ENCODE results near the gene FHIT. TPM values are rescaled to one million over a fixed set of nuclear protein-coding genes. Genes with fewer than 3 reads are reported as not detected.

Gene FHIT
- total RNA-seq, 4 donors from 2014 or later: 1.6 to 12.9 (median 7.8) TPM

- H3K27ac ChIP-seq: no peak overlapping the region
- no peaks in the 10 kb centered on the region for H3K27me3 ChIP-seq
- H3K4me3 ChIP-seq: no peak overlapping the region
- TF ChIP-seq POLR2A (IDR thresholded peaks at IDR 0.05) (no peak), EP300 (IDR thresholded peaks at IDR 0.05) (no peak), CTCF (IDR thresholded peaks at IDR 0.05) (no peak)
- H3K4me1 ChIP-seq: no peaks in the 10 kb centered on the region
- H3K36me3 ChIP-seq: no peaks in the 10 kb centered on the region
- no peak for DNase-seq (ENCODE audit: low spot score in 2 of 2)
- H3K9me3 ChIP-seq: no peaks in the 10 kb centered on the region
Measured at GRCh38 chr3:60274646-60275045, 976.6 kb downstream of the FHIT start.

- Histone ChIP-seq H3K4me3 (no peak overlapping the region), H3K4me1 (no peaks in the 10 kb centered on the region), H3K36me3 (no peaks in the 10 kb centered on the region), H3K9me3 (no peaks in the 10 kb centered on the region), H3K27me3 (no peaks in the 10 kb centered on the region), H3K27ac (no peak overlapping the region)
- WGBS, 2 donors: 89 to 93% methylated on average over 2 of the region's 2 CpGs
- DNase-seq (ENCODE audit: low spot score in 2 of 2): no peak
- TF ChIP-seq CTCF (IDR thresholded peaks at IDR 0.05) (no peak), EP300 (IDR thresholded peaks at IDR 0.05) (no peak), POLR2A (IDR thresholded peaks at IDR 0.05) (no peak)
Measured at GRCh38 chr3:60274098-60274497, 977.2 kb downstream of the FHIT start.

GRCh38 chr3:60269829-60270266 is 981.4 kb downstream of the FHIT start:
- no peaks in the 10 kb centered on the region for H3K27me3 ChIP-seq
- no peak overlapping the region for H3K27ac ChIP-seq
- TF ChIP-seq EP300 (IDR thresholded peaks at IDR 0.05): no peak
- TF ChIP-seq CTCF (IDR thresholded peaks at IDR 0.05): no peak
- no peaks in the 10 kb centered on the region for H3K36me3 ChIP-seq
- H3K4me3 ChIP-seq: no peak overlapping the region
- H3K9me3 ChIP-seq: no peaks in the 10 kb centered on the region
- no peaks in the 10 kb centered on the region for H3K4me1 ChIP-seq
- no peak for DNase-seq (ENCODE audit: low spot score in 2 of 2)
- whole genome bisulfite sequencing, 2 donors: 96 to 98% methylated on average over 7 of the region's 7 CpGs

- Histone ChIP-seq H3K36me3 (no peaks in the 10 kb centered on the region), H3K4me3 (no peak overlapping the region), H3K4me1 (no peaks in the 10 kb centered on the region), H3K27ac (no peak overlapping the region), H3K27me3 (no peaks in the 10 kb centered on the region), H3K9me3 (no peaks in the 10 kb centered on the region)
- no peak for DNase-seq (ENCODE audit: low spot score in 2 of 2)
- WGBS, 2 donors: 84 to 93% methylated on average over 1 of the region's 1 CpG
- TF ChIP-seq CTCF (IDR thresholded peaks at IDR 0.05) (no peak), EP300 (IDR thresholded peaks at IDR 0.05) (no peak), POLR2A (IDR thresholded peaks at IDR 0.05) (no peak)
Measured at GRCh38 chr3:60269377-60269776, 981.9 kb downstream of the FHIT start.

GRCh38 chr3:60268123-60268522 is 983.1 kb downstream of the FHIT start:
- no peak for DNase-seq (ENCODE audit: low spot score in 2 of 2)
- H3K27ac ChIP-seq: no peak overlapping the region
- no peaks in the 10 kb centered on the region for H3K36me3 ChIP-seq
- TF ChIP-seq EP300 (IDR thresholded peaks at IDR 0.05) (no peak), CTCF (IDR thresholded peaks at IDR 0.05) (no peak), POLR2A (IDR thresholded peaks at IDR 0.05) (no peak)
- no peak overlapping the region for H3K4me3 ChIP-seq
- H3K9me3 ChIP-seq: no peaks in the 10 kb centered on the region
- H3K27me3 ChIP-seq: no peaks in the 10 kb centered on the region
- H3K4me1 ChIP-seq: no peaks in the 10 kb centered on the region
- WGBS, 2 donors: 28 to 33% methylated on average over 2 of the region's 2 CpGs
